Neural cell (in vitro differentiated cells): ENCODE results near the gene IRS2.

Source experiments
- EP300 ChIP-seq: fragments of 450-650 bp; conservative IDR thresholded peaks from 2 replicates; pipeline ENCODE4 v1.6.1; 2014; ENCODE audit warnings: antibody characterized with exemption, mild to moderate bottlenecking, moderate library complexity; ENCODE audit not compliant: poor library complexity, severe bottlenecking
- EZH2 ChIP-seq: fragments of 200-600, 300-800 bp; shearing (Covaris generic), sonication (generic); IDR thresholded peaks from 2 replicates; pipeline ENCODE4 v1.6.1; 2014; ENCODE audit warnings: antibody characterized with exemption, low read length, borderline replicate concordance, mild to moderate bottlenecking; ENCODE audit not compliant: insufficient read depth, poor library complexity, severe bottlenecking
- MXI1 ChIP-seq: fragments of 450-650 bp; conservative IDR thresholded peaks from 2 replicates; pipeline ENCODE4 v1.6.1; 2014; ENCODE audit warnings: antibody characterized with exemption, mild to moderate bottlenecking; ENCODE audit not compliant: poor library complexity, severe bottlenecking
- POLR2AphosphoS5 ChIP-seq: IDR thresholded peaks from 2 replicates; pipeline ENCODE4 v1.6.1; 2012
- SMC3 ChIP-seq: fragments of 450-650 bp; conservative IDR thresholded peaks from 2 replicates; pipeline ENCODE4 v1.6.1; 2014; ENCODE audit warnings: antibody characterized with exemption, mild to moderate bottlenecking, moderate library complexity; ENCODE audit not compliant: poor library complexity
- TAF1 ChIP-seq: IDR thresholded peaks from 2 replicates; pipeline ENCODE4 v1.6.1; 2012; ENCODE audit warnings: low read depth
- TF ChIP-seq, protein P1 (sequence below): fragments of 450-650 bp; IDR thresholded peaks from 2 replicates; pipeline ENCODE4 v1.5.1; 2014; ENCODE audit warnings: antibody characterized with exemption, mild to moderate bottlenecking, moderate library complexity; ENCODE audit not compliant: poor library complexity, severe bottlenecking
- TF ChIP-seq, protein P2 (sequence below): IDR thresholded peaks from 2 replicates; pipeline ENCODE4 v1.6.1; 2012; ENCODE audit warnings: borderline replicate concordance

DNA sequence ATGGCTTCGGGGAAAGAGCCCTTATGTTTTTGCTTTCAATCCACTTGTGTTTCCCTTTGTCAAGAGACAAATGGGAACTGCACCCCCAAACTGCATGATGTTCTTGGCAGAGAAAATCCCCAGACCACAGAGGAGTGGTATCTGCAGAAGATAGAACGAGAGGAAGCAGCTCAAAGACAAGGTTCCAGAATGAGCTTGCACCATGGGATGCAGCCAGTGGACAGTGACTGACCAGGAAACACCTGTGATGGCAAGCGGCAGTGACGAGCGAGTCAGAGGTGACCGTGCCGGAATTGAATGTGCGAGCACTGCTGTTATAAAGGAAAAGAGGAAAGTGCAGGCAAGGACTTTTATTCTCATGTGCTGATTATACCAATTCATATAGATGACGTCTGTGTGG, 46.3 kb downstream of the IRS2 start:
- no peak for TF ChIP-seq SMC3
- TF ChIP-seq, protein P1, sequence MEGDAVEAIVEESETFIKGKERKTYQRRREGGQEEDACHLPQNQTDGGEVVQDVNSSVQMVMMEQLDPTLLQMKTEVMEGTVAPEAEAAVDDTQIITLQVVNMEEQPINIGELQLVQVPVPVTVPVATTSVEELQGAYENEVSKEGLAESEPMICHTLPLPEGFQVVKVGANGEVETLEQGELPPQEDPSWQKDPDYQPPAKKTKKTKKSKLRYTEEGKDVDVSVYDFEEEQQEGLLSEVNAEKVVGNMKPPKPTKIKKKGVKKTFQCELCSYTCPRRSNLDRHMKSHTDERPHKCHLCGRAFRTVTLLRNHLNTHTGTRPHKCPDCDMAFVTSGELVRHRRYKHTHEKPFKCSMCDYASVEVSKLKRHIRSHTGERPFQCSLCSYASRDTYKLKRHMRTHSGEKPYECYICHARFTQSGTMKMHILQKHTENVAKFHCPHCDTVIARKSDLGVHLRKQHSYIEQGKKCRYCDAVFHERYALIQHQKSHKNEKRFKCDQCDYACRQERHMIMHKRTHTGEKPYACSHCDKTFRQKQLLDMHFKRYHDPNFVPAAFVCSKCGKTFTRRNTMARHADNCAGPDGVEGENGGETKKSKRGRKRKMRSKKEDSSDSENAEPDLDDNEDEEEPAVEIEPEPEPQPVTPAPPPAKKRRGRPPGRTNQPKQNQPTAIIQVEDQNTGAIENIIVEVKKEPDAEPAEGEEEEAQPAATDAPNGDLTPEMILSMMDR = no peak
- TF ChIP-seq MXI1 = no peak
- no peak for TF ChIP-seq EP300
- no peak for TF ChIP-seq POLR2AphosphoS5
- TF ChIP-seq TAF1 = no peak
- no peak for TF ChIP-seq EZH2
- TF ChIP-seq, protein P2, sequence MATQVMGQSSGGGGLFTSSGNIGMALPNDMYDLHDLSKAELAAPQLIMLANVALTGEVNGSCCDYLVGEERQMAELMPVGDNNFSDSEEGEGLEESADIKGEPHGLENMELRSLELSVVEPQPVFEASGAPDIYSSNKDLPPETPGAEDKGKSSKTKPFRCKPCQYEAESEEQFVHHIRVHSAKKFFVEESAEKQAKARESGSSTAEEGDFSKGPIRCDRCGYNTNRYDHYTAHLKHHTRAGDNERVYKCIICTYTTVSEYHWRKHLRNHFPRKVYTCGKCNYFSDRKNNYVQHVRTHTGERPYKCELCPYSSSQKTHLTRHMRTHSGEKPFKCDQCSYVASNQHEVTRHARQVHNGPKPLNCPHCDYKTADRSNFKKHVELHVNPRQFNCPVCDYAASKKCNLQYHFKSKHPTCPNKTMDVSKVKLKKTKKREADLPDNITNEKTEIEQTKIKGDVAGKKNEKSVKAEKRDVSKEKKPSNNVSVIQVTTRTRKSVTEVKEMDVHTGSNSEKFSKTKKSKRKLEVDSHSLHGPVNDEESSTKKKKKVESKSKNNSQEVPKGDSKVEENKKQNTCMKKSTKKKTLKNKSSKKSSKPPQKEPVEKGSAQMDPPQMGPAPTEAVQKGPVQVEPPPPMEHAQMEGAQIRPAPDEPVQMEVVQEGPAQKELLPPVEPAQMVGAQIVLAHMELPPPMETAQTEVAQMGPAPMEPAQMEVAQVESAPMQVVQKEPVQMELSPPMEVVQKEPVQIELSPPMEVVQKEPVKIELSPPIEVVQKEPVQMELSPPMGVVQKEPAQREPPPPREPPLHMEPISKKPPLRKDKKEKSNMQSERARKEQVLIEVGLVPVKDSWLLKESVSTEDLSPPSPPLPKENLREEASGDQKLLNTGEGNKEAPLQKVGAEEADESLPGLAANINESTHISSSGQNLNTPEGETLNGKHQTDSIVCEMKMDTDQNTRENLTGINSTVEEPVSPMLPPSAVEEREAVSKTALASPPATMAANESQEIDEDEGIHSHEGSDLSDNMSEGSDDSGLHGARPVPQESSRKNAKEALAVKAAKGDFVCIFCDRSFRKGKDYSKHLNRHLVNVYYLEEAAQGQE = no peak
